ENCODE data around the gene CDK5RAP2. TPM values are rescaled to one million over a fixed set of nuclear protein-coding genes. Genes with fewer than 3 reads are reported as not detected.

CDK5RAP2 gene
- total RNA-seq, 1 experiment from 2014 or later, result 50.0 TPM

- TF ChIP-seq, protein P1, sequence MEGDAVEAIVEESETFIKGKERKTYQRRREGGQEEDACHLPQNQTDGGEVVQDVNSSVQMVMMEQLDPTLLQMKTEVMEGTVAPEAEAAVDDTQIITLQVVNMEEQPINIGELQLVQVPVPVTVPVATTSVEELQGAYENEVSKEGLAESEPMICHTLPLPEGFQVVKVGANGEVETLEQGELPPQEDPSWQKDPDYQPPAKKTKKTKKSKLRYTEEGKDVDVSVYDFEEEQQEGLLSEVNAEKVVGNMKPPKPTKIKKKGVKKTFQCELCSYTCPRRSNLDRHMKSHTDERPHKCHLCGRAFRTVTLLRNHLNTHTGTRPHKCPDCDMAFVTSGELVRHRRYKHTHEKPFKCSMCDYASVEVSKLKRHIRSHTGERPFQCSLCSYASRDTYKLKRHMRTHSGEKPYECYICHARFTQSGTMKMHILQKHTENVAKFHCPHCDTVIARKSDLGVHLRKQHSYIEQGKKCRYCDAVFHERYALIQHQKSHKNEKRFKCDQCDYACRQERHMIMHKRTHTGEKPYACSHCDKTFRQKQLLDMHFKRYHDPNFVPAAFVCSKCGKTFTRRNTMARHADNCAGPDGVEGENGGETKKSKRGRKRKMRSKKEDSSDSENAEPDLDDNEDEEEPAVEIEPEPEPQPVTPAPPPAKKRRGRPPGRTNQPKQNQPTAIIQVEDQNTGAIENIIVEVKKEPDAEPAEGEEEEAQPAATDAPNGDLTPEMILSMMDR (IDR thresholded peaks at IDR 0.05; ENCODE audit: unreplicated experiment), result no peak
- H3K36me3 Mint-ChIP-seq (ENCODE audit: insufficient read depth, unreplicated experiment), result peaks cover 60% of the 10 kb centered on the region
- H3K9me3 Mint-ChIP-seq (ENCODE audit: unreplicated experiment), result peaks cover 7% of the 10 kb centered on the region
- ChIA-PET POLR2A (interaction anchor here (2.8 kb wide), 1 partner anchor 19 kb away, joined by 9 read pairs; no protein-coding TSS in a partner anchor), CTCF (interaction anchor here (3.3 kb wide), 1 partner anchor 18 kb away, joined by 24 read pairs; no protein-coding TSS in a partner anchor)
- H3K27me3 Mint-ChIP-seq (ENCODE audit: insufficient read depth, unreplicated experiment), result no peaks in the 10 kb centered on the region
- no peak overlapping the region for H3K4me3 Mint-ChIP-seq (ENCODE audit: unreplicated experiment)
- H3K27ac Mint-ChIP-seq (ENCODE audit: low read depth, unreplicated experiment), result peak overlapping the region; percentile 91
- peak; percentile 31 for DNase-seq (ENCODE audit: unreplicated experiment)
- intact Hi-C loops (cut with micrococcal nuclease), result no loop called here
- BruUV-seq (replicated peaks), result no TSS peak
- peaks cover 17% of the 10 kb centered on the region for H3K4me1 Mint-ChIP-seq (ENCODE audit: insufficient read depth, unreplicated experiment)
Observed at GRCh38 chr9:120513825-120514396, 66.1 kb downstream of the CDK5RAP2 start.

DNA sequence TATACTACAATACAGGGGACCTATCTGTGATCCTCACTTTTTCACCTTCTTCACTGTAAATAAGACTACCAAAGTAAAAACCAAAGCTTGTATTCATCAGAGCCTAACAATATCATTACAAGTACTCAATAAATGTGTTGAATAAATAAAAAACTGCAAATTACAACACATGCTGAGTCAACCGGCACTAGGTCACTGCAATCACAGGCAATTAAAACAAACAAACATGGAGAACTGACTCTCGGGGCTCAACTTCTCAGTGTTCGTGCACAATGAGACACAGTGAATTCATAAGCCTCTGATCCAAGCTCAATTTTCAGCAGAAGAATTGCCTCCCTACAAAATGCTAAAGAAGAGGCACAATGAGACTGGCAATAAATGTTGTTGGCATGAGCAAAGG is 69.2 kb downstream of the CDK5RAP2 start:
- Mint-ChIP-seq H3K27ac (ENCODE audit: low read depth, unreplicated experiment) (no peak overlapping the region), H3K36me3 (ENCODE audit: insufficient read depth, unreplicated experiment) (peaks cover 59% of the 10 kb centered on the region), H3K9me3 (ENCODE audit: unreplicated experiment) (peaks cover 12% of the 10 kb centered on the region), H3K27me3 (ENCODE audit: insufficient read depth, unreplicated experiment) (no peaks in the 10 kb centered on the region), H3K4me3 (ENCODE audit: unreplicated experiment) (no peak overlapping the region), H3K4me1 (ENCODE audit: insufficient read depth, unreplicated experiment) (peaks cover 17% of the 10 kb centered on the region)
- DNase-seq (ENCODE audit: unreplicated experiment), result peak; percentile 33
- POLR2A ChIA-PET, result no interaction called here
- intact Hi-C loops (cut with micrococcal nuclease), result no loop called here
- BruUV-seq (replicated peaks), result no TSS peak
- CTCF ChIA-PET, result interaction anchor here (0.7 to 3.3 kb wide), 3 partner anchors 16 to 72 kb away, joined by 3 to 24 read pairs (median 3); no protein-coding TSS in a partner anchor
- TF ChIP-seq, protein P1 (IDR thresholded peaks at IDR 0.05; ENCODE audit: unreplicated experiment), result no peak

GRCh38 chr9:120507936-120508510 is 71.9 kb downstream of the CDK5RAP2 start:
- POLR2A ChIA-PET, result interaction anchor here (0.6 to 1.3 kb wide), 3 partner anchors 17 to 26 kb away, joined by 3 read pairs; no protein-coding TSS in a partner anchor
- TF ChIP-seq, protein P1 (IDR thresholded peaks at IDR 0.05; ENCODE audit: unreplicated experiment), result no peak
- intact Hi-C loops (cut with micrococcal nuclease), result no loop called here
- peaks cover 56% of the 10 kb centered on the region for H3K36me3 Mint-ChIP-seq (ENCODE audit: insufficient read depth, unreplicated experiment)
- H3K27me3 Mint-ChIP-seq (ENCODE audit: insufficient read depth, unreplicated experiment), result no peaks in the 10 kb centered on the region
- no peak overlapping the region for H3K27ac Mint-ChIP-seq (ENCODE audit: low read depth, unreplicated experiment)
- no TSS peak for BruUV-seq (replicated peaks)
- H3K9me3 Mint-ChIP-seq (ENCODE audit: unreplicated experiment), result peaks cover 5% of the 10 kb centered on the region
- no peak for DNase-seq (ENCODE audit: unreplicated experiment)
- CTCF ChIA-PET, result interaction anchor here (0.6 to 1.5 kb wide), 3 partner anchors 13 to 467 kb away, joined by 4 to 7 read pairs (median 5); no protein-coding TSS in a partner anchor
- no peak overlapping the region for H3K4me3 Mint-ChIP-seq (ENCODE audit: unreplicated experiment)
- H3K4me1 Mint-ChIP-seq (ENCODE audit: insufficient read depth, unreplicated experiment), result peaks cover 12% of the 10 kb centered on the region

DNA sequence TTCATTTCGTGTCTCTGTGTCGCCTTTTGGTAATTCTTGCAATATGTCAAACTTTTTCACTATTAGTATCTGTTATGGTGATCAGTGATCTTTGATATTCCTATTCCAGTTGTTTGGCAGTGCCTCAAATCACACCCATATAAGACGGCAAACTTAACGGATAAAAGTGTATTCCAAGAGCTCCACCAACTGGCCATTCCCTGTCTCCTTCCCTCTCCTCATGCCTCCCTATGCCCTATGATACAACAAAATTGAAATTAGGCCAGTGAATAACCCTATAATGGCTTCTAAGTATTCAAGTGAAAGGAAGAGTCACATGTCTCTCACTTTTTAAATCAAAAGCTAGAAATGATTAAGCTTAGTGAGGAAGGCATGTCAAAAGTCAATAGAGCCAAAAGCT is 74.8 kb downstream of the CDK5RAP2 start:
- H3K4me3 Mint-ChIP-seq (ENCODE audit: unreplicated experiment), result no peak overlapping the region
- no peaks in the 10 kb centered on the region for H3K27me3 Mint-ChIP-seq (ENCODE audit: insufficient read depth, unreplicated experiment)
- intact Hi-C loops (cut with micrococcal nuclease), result no loop called here
- no TSS peak for BruUV-seq (replicated peaks)
- ChIA-PET POLR2A (no interaction called here), CTCF (interaction anchor here (1.5 to 2.4 kb wide), 2 partner anchors 25 to 28 kb away, joined by 4 to 15 read pairs; no protein-coding TSS in a partner anchor)
- peak; percentile 17 for DNase-seq (ENCODE audit: unreplicated experiment)
- H3K4me1 Mint-ChIP-seq (ENCODE audit: insufficient read depth, unreplicated experiment), result peaks cover 12% of the 10 kb centered on the region
- peaks cover 47% of the 10 kb centered on the region for H3K36me3 Mint-ChIP-seq (ENCODE audit: insufficient read depth, unreplicated experiment)
- H3K9me3 Mint-ChIP-seq (ENCODE audit: unreplicated experiment), result peaks cover 5% of the 10 kb centered on the region
- H3K27ac Mint-ChIP-seq (ENCODE audit: low read depth, unreplicated experiment), result peak overlapping the region; percentile 36
- TF ChIP-seq, protein P1 (IDR thresholded peaks at IDR 0.05; ENCODE audit: unreplicated experiment), result no peak
